ENCODE measurements around the gene TIFAB. TPM values are rescaled to one million over a fixed set of nuclear protein-coding genes. Genes with fewer than 3 reads are reported as not detected.

TIFAB gene
- polyA plus RNA-seq, 1 of the 3 experiments (the other 2 are of a cell fraction), result not detected

DNA sequence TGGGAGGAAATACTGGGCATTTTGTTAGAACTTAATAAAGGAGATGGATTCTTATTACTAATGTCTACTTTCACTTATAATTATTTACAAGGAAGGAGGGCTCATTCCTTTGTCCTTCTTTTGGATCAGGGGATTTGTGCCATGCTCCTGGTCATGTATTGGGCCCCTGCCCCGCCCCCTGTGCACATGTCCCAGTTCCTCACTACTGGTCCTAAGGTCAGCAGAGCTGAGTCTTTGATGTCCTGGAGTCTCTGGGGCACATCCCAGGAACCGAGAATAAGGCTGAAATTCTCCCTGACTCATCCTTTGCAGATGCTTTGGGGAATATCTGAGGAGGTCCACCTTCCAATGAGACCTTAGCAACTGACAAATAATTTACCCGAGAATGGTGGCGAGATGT lies 19.6 kb upstream of the TIFAB start:
- Histone ChIP-seq H3K36me3 (replicated peaks in 1 of 2; ENCODE audit: control insufficient read depth in 1 of 2, insufficient read depth in 2 of 2, low read length in 1 of 2) (no peaks in the 10 kb centered on the region), H3K4me2 (no peak overlapping the region), H3K9me3 (no peaks in the 10 kb centered on the region), H4K20me1 (ENCODE audit: insufficient read depth) (no peaks in the 10 kb centered on the region), H3K27me3 (ENCODE audit: insufficient read depth) (peaks cover 35% of the 10 kb centered on the region; the same call in 1 of the 2 replicates), H3F3A (replicated peaks; ENCODE audit: insufficient read depth) (no peaks in the 10 kb centered on the region), H3K79me2 (ENCODE audit: insufficient read depth) (no peaks in the 10 kb centered on the region), H3K9me2 (no peaks in the 10 kb centered on the region), H3K4me3 (ENCODE audit: low read depth in 2 of 2, low read length in 1 of 2) (no peak overlapping the region), H3K27ac (ENCODE audit: low read depth in 2 of 2, low read length in 1 of 2) (no peak overlapping the region), H3K9ac (no peak overlapping the region), H2AFZ (ENCODE audit: low read depth) (no peak overlapping the region), H3K4me1 (ENCODE audit: control insufficient read depth in 1 of 2, insufficient read depth in 2 of 2, low read depth in 1 of 2, low read length in 1 of 2) (no peaks in the 10 kb centered on the region)
- TF ChIP-seq GABPA (IDR thresholded peaks at IDR 0.05; ENCODE audit: low read depth) (no peak), MEF2A (IDR thresholded peaks at IDR 0.05; ENCODE audit: borderline replicate concordance, low read depth) (no peak)
- ChIA-PET POLR2A (no interaction called here), CTCF (interaction anchor here (1.3 to 18.5 kb wide), 4 partner anchors 10 to 359 kb away, joined by 4 to 791 read pairs (median 10); no protein-coding TSS in a partner anchor)
- DNase-seq, result no peak
- 46% methylated on average over 4 of the region's 4 CpGs for WGBS (ENCODE audit: low lambda C conversion rate)

GRCh38 chr5:135469911-135470310 lies 17.8 kb upstream of the TIFAB start:
- ChIA-PET CTCF (interaction anchor here (1.3 to 18.5 kb wide), 5 partner anchors 8 to 100 kb away, joined by 5 to 791 read pairs (median 13); partner anchors contain the start of gene CXCL14), POLR2A (no interaction called here)
- H3K9me3 ChIP-seq, result no peaks in the 10 kb centered on the region
- no peaks in the 10 kb centered on the region for H3K79me2 ChIP-seq (ENCODE audit: insufficient read depth)
- H3K4me3 ChIP-seq (ENCODE audit: low read depth in 2 of 2, low read length in 1 of 2), result no peak overlapping the region
- H3K27ac ChIP-seq (ENCODE audit: low read depth in 2 of 2, low read length in 1 of 2), result no peak overlapping the region
- H3K4me1 ChIP-seq (ENCODE audit: control insufficient read depth in 1 of 2, insufficient read depth in 2 of 2, low read depth in 1 of 2, low read length in 1 of 2), result peaks cover 0 to 3% of the 10 kb centered on the region in 2 experiments; a peak in 1 of 4 replicates
- no peaks in the 10 kb centered on the region for H4K20me1 ChIP-seq (ENCODE audit: insufficient read depth)
- WGBS (ENCODE audit: low lambda C conversion rate), result 59% methylated on average over 5 of the region's 5 CpGs
- H3F3A ChIP-seq (replicated peaks; ENCODE audit: insufficient read depth), result no peaks in the 10 kb centered on the region
- TF ChIP-seq CTCF (IDR thresholded peaks at IDR 0.05), result no peak
- TF ChIP-seq RAD21 (IDR thresholded peaks at IDR 0.05; ENCODE audit: low read length), result no peak
- TF ChIP-seq USF1 (IDR thresholded peaks at IDR 0.05; ENCODE audit: borderline replicate concordance, low read depth), result no peak
- TF ChIP-seq YY1 (IDR thresholded peaks at IDR 0.05; ENCODE audit: low read depth), result no peak
- no peak for TF ChIP-seq EP300 (IDR thresholded peaks at IDR 0.05; ENCODE audit: borderline replicate concordance in 1 of 2, low read depth in 1 of 2, low read length in 1 of 2)
- H3K27me3 ChIP-seq (ENCODE audit: insufficient read depth), result peaks cover 44% of the 10 kb centered on the region; the same call in 1 of the 2 replicates
- DNase-seq, result no peak
- H3K4me2 ChIP-seq, result no peak overlapping the region
- no peaks in the 10 kb centered on the region for H3K36me3 ChIP-seq (replicated peaks in 1 of 2; ENCODE audit: control insufficient read depth in 1 of 2, insufficient read depth in 2 of 2, low read length in 1 of 2)
- no peak overlapping the region for H3K9ac ChIP-seq
- no peak overlapping the region for H2AFZ ChIP-seq (ENCODE audit: low read depth)
- H3K9me2 ChIP-seq, result no peaks in the 10 kb centered on the region

DNA sequence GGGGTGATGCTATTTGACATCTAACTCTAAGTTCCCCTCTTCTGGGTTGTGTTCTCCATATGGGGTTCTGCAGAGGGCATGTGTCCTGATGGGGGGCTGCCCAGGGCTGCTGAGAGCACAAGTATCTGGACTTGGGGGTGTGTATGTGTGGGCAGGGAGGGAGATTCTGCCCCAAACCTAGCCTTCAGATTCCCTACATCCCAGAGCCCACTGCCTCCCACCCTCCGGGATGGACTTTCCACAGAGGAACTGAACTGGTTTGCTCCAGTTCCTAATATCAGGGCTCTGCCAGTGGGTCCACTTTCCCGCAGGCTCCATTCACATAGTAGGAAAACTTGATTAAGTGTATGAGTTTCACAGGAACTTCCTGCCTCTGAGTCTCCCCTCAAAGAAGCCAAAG lies 16.4 kb upstream of the TIFAB start:
- H2AFZ ChIP-seq (ENCODE audit: low read depth), result no peak overlapping the region
- H4K20me1 ChIP-seq (ENCODE audit: insufficient read depth), result no peaks in the 10 kb centered on the region
- no peak for DNase-seq
- no peaks in the 10 kb centered on the region for H3K79me2 ChIP-seq (ENCODE audit: insufficient read depth)
- H3K4me3 ChIP-seq (ENCODE audit: low read depth in 2 of 2, low read length in 1 of 2), result no peak overlapping the region
- no peaks in the 10 kb centered on the region for H3K9me2 ChIP-seq
- ChIA-PET CTCF (interaction anchor here (4.7 to 18.5 kb wide), 3 partner anchors 82 to 362 kb away, joined by 33 to 791 read pairs (median 409); partner anchors contain the start of gene CXCL14), POLR2A (no interaction called here)
- H3K9me3 ChIP-seq, result no peaks in the 10 kb centered on the region
- H3K27ac ChIP-seq (ENCODE audit: low read depth in 2 of 2, low read length in 1 of 2), result no peak overlapping the region
- no peak overlapping the region for H3K9ac ChIP-seq
- TF ChIP-seq FOSL2 (IDR thresholded peaks at IDR 0.05; ENCODE audit: borderline replicate concordance, low read depth), result no peak
- no peaks in the 10 kb centered on the region for H3K36me3 ChIP-seq (replicated peaks in 1 of 2; ENCODE audit: control insufficient read depth in 1 of 2, insufficient read depth in 2 of 2, low read length in 1 of 2)
- WGBS (ENCODE audit: low lambda C conversion rate), result 57% methylated on average over 2 of the region's 2 CpGs
- no peak overlapping the region for H3K4me2 ChIP-seq
- H3K27me3 ChIP-seq (ENCODE audit: insufficient read depth), result peaks cover 55% of the 10 kb centered on the region
- no peaks in the 10 kb centered on the region for H3F3A ChIP-seq (replicated peaks; ENCODE audit: insufficient read depth)
- H3K4me1 ChIP-seq (ENCODE audit: control insufficient read depth in 1 of 2, insufficient read depth in 2 of 2, low read depth in 1 of 2, low read length in 1 of 2), result peaks cover 0 to 3% of the 10 kb centered on the region in 2 experiments; a peak in 1 of 4 replicates
